ENCODE results near the gene PTPRG.

GRCh38 chr3:62183969-62184368 is 622.6 kb downstream of the PTPRG start:
- TF ChIP-seq CTCF (IDR thresholded peaks at IDR 0.05; ENCODE audit: low read depth, low read length, missing input control) (no peak), RAD21 (IDR thresholded peaks at IDR 0.05) (no peak), GABPA (IDR thresholded peaks at IDR 0.05 in 1 of 2, conservative IDR thresholded peaks at IDR 0.05 in 1 of 2) (no peak), REST (IDR thresholded peaks at IDR 0.05) (no peak), MAX (IDR thresholded peaks at IDR 0.05) (no peak), SP1 (IDR thresholded peaks at IDR 0.05) (no peak), EGR1 (IDR thresholded peaks at IDR 0.05; ENCODE audit: low read depth in 2 of 2) (no peak)

Measured in liver (tissue), 3 donors.